GM12878 (cell line): ENCODE data around the gene WWOX. TPM values are rescaled to one million over a fixed set of nuclear protein-coding genes. Genes with fewer than 3 reads are reported as not detected.

Experiments
- ATF7 ChIP-seq: fragments of 450-650 bp; IDR thresholded peaks from 2 replicates; pipeline ENCODE4 v1.6.1; 2016; ENCODE audit warnings: low read depth, mild to moderate bottlenecking
- PAX8 ChIP-seq: fragments of 450-650 bp; IDR thresholded peaks from 2 replicates; pipeline ENCODE4 v1.6.1; 2017; ENCODE audit warnings: mild to moderate bottlenecking, moderate library complexity
- SKIL ChIP-seq: fragments of 450-650 bp; IDR thresholded peaks from 2 replicates; pipeline ENCODE4 v1.6.1; 2017; ENCODE audit warnings: mild to moderate bottlenecking, low read depth, inconsistent platforms; ENCODE audit not compliant: poor library complexity, severe bottlenecking
- SP1 ChIP-seq: IDR thresholded peaks from one replicate; pipeline ENCODE4 v1.6.1; 2011; ENCODE audit warnings: low read depth, low read length
- SREBF1 ChIP-seq: IDR thresholded peaks from 2 replicates; pipeline ENCODE4 v1.6.1; 2012; ENCODE audit warnings: mild to moderate bottlenecking, low read length
- TBL1XR1 ChIP-seq: IDR thresholded peaks from 2 replicates; pipeline ENCODE4 v1.6.1; 2012; ENCODE audit warnings: low read depth, low read length, improper control_type of control experiment
- polyA plus RNA-seq, 11 experiments: library from polyadenylated mRNA; depleted of rRNA in 4 of 11; unstranded in 6 of 11; stranded (reverse) in 5 of 11; fragments of >200 nt; fragmentation: Nextera tagmentation in 4 of 11; fragmentation: Illumina TruSeq in 1 of 11; extraction: Ambion mirVana in 4 of 11; extraction: Trizol in 1 of 11; gene quantifications; 1 replicate in 1 of 11; 2 replicates in 10 of 11; pipeline versions ENCODE4 v1.2.1 to v1.2.3, GENCODE V29; 2011 to 2016; ENCODE audit warnings: inconsistent platforms in 2 of 11, missing spikeins in 2 of 11, low read depth in 1 of 11
- total RNA-seq, 4 experiments: library from RNA; depleted of rRNA in 3 of 4; stranded (reverse); fragments of >200 nt in 3 of 4; fragmentation: Illumina TruSeq in 1 of 4; extraction: Trizol in 1 of 4; gene quantifications; 2 replicates each; pipeline versions ENCODE4 v1.2.1 to v1.2.3, GENCODE V29; 2013 to 2021
- TF ChIP-seq, protein P1 (sequence below): fragments of 450-650 bp; conservative IDR thresholded peaks from 2 replicates; pipeline ENCODE4 v1.6.1; 2017; ENCODE audit warnings: mild to moderate bottlenecking, moderate library complexity
- TF ChIP-seq, protein P2 (sequence below): fragments of 150-350 bp; IDR thresholded peaks from 2 replicates; pipeline ENCODE4 v1.6.1; 2016; ENCODE audit warnings: low read depth, low read length
- TF ChIP-seq, protein P3 (sequence below): IDR thresholded peaks from 2 replicates; pipeline ENCODE4 v1.6.1; 2012; ENCODE audit warnings: low read depth, low read length, improper control_type of control experiment
- TF ChIP-seq, protein P4 (sequence below): fragments of 450-650 bp; IDR thresholded peaks from 2 replicates; pipeline ENCODE4 v1.6.1; 2017; ENCODE audit warnings: mild to moderate bottlenecking, moderate library complexity

WWOX gene
- total and polyA plus RNA-seq, 10 of the 15 experiments (the other 5 are each of a cell fraction or from before 2014, with no cell fraction given), result 2.8 to 24.4 (median 17.8) TPM

GRCh38 chr16:79130616-79131015 lies 1031.2 kb downstream of the WWOX start (continued):
- TF ChIP-seq SKIL, result no peak
- TF ChIP-seq, protein P1, sequence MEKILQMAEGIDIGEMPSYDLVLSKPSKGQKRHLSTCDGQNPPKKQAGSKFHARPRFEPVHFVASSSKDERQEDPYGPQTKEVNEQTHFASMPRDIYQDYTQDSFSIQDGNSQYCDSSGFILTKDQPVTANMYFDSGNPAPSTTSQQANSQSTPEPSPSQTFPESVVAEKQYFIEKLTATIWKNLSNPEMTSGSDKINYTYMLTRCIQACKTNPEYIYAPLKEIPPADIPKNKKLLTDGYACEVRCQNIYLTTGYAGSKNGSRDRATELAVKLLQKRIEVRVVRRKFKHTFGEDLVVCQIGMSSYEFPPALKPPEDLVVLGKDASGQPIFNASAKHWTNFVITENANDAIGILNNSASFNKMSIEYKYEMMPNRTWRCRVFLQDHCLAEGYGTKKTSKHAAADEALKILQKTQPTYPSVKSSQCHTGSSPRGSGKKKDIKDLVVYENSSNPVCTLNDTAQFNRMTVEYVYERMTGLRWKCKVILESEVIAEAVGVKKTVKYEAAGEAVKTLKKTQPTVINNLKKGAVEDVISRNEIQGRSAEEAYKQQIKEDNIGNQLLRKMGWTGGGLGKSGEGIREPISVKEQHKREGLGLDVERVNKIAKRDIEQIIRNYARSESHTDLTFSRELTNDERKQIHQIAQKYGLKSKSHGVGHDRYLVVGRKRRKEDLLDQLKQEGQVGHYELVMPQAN, result no peak
- TF ChIP-seq SREBF1, result no peak
- TF ChIP-seq TBL1XR1, result no peak
- TF ChIP-seq ATF7, result no peak
- TF ChIP-seq, protein P2, sequence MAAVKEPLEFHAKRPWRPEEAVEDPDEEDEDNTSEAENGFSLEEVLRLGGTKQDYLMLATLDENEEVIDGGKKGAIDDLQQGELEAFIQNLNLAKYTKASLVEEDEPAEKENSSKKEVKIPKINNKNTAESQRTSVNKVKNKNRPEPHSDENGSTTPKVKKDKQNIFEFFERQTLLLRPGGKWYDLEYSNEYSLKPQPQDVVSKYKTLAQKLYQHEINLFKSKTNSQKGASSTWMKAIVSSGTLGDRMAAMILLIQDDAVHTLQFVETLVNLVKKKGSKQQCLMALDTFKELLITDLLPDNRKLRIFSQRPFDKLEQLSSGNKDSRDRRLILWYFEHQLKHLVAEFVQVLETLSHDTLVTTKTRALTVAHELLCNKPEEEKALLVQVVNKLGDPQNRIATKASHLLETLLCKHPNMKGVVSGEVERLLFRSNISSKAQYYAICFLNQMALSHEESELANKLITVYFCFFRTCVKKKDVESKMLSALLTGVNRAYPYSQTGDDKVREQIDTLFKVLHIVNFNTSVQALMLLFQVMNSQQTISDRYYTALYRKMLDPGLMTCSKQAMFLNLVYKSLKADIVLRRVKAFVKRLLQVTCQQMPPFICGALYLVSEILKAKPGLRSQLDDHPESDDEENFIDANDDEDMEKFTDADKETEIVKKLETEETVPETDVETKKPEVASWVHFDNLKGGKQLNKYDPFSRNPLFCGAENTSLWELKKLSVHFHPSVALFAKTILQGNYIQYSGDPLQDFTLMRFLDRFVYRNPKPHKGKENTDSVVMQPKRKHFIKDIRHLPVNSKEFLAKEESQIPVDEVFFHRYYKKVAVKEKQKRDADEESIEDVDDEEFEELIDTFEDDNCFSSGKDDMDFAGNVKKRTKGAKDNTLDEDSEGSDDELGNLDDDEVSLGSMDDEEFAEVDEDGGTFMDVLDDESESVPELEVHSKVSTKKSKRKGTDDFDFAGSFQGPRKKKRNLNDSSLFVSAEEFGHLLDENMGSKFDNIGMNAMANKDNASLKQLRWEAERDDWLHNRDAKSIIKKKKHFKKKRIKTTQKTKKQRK, result no peak
- TF ChIP-seq SP1, result no peak
- TF ChIP-seq PAX8, result no peak
- TF ChIP-seq, protein P3, sequence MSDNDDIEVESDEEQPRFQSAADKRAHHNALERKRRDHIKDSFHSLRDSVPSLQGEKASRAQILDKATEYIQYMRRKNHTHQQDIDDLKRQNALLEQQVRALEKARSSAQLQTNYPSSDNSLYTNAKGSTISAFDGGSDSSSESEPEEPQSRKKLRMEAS, result no peak
- TF ChIP-seq, protein P4, sequence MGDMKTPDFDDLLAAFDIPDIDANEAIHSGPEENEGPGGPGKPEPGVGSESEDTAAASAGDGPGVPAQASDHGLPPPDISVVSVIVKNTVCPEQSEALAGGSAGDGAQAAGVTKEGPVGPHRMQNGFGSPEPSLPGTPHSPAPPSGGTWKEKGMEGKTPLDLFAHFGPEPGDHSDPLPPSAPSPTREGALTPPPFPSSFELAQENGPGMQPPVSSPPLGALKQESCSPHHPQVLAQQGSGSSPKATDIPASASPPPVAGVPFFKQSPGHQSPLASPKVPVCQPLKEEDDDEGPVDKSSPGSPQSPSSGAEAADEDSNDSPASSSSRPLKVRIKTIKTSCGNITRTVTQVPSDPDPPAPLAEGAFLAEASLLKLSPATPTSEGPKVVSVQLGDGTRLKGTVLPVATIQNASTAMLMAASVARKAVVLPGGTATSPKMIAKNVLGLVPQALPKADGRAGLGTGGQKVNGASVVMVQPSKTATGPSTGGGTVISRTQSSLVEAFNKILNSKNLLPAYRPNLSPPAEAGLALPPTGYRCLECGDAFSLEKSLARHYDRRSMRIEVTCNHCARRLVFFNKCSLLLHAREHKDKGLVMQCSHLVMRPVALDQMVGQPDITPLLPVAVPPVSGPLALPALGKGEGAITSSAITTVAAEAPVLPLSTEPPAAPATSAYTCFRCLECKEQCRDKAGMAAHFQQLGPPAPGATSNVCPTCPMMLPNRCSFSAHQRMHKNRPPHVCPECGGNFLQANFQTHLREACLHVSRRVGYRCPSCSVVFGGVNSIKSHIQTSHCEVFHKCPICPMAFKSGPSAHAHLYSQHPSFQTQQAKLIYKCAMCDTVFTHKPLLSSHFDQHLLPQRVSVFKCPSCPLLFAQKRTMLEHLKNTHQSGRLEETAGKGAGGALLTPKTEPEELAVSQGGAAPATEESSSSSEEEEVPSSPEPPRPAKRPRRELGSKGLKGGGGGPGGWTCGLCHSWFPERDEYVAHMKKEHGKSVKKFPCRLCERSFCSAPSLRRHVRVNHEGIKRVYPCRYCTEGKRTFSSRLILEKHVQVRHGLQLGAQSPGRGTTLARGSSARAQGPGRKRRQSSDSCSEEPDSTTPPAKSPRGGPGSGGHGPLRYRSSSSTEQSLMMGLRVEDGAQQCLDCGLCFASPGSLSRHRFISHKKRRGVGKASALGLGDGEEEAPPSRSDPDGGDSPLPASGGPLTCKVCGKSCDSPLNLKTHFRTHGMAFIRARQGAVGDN, result no peak
